ENCODE results near the gene ZNF324. TPM values are rescaled to one million over a fixed set of nuclear protein-coding genes. Genes with fewer than 3 reads are reported as not detected.
A peak's percentile ranks its signal among the peaks of the same experiment; 100 is the strongest.

Gene ZNF324
- total and polyA plus RNA-seq, 4 donors, result 4.6 to 13.9 (median 8.9) TPM

DNA sequence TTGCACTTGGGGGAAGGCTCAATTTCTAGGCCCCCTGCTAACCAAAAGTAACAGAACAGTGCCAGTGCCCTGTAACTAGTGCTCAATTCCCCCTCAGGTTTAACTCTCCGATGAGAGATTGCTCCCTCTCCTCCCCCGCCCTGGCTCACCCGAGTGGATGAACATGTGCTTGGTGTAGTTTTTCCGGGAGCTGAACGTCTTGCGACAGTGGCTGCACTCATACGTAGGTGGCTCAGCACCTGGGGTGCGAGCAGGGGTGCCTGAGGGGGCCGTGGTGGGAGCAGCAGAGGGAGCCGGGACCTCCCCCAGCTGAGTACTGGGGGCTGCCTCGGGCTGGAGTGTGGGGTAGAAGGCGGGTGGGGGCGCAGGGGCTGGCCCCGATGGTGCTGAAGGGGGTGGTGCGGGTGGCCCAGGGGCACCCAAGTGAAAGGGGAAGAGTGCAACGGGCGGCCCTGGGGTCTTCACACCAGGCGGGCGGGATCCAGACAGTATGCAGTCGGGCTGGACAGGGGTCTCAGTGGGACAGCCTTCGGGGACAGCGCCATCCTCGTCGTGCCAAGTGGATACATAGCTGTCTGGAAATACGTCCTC lies 49.5 kb downstream of the ZNF324 start:
- no peak for TF ChIP-seq CTCF (IDR thresholded peaks at IDR 0.05; ENCODE audit: control extremely low read depth, extremely low read depth)
- Histone ChIP-seq H3K27me3 (ENCODE audit: control insufficient read depth in 3 of 3, insufficient read depth in 3 of 3, low read length in 2 of 3) (no peaks in the 10 kb centered on the region), H3K4me3 (no peak overlapping the region), H3K27ac (ENCODE audit: low read depth in 1 of 2, low read length in 1 of 2) (no peak overlapping the region), H3K9me3 (ENCODE audit: control insufficient read depth in 4 of 4, insufficient read depth in 3 of 4, low read length in 3 of 4) (no peaks in the 10 kb centered on the region), H3K4me1 (ENCODE audit: control insufficient read depth in 5 of 5, insufficient read depth in 5 of 5, low read length in 5 of 5) (peaks cover 0 to 26% (median 10%) of the 10 kb centered on the region in 5 donors), H3K36me3 (ENCODE audit: control insufficient read depth in 4 of 4, insufficient read depth in 4 of 4, low read length in 4 of 4) (peaks cover 0 to 16% (median 8%) of the 10 kb centered on the region in 4 donors), H3K9ac (ENCODE audit: insufficient read depth in 1 of 2, low read length in 2 of 2) (no peak overlapping the region)
- 91 to 93% methylated on average over 25 of the region's 25 CpGs for WGBS, 2 donors
- ATAC-seq (ENCODE audit: insufficient read depth, low FRiP score) (no peak), DNase-seq (no peak)

DNA sequence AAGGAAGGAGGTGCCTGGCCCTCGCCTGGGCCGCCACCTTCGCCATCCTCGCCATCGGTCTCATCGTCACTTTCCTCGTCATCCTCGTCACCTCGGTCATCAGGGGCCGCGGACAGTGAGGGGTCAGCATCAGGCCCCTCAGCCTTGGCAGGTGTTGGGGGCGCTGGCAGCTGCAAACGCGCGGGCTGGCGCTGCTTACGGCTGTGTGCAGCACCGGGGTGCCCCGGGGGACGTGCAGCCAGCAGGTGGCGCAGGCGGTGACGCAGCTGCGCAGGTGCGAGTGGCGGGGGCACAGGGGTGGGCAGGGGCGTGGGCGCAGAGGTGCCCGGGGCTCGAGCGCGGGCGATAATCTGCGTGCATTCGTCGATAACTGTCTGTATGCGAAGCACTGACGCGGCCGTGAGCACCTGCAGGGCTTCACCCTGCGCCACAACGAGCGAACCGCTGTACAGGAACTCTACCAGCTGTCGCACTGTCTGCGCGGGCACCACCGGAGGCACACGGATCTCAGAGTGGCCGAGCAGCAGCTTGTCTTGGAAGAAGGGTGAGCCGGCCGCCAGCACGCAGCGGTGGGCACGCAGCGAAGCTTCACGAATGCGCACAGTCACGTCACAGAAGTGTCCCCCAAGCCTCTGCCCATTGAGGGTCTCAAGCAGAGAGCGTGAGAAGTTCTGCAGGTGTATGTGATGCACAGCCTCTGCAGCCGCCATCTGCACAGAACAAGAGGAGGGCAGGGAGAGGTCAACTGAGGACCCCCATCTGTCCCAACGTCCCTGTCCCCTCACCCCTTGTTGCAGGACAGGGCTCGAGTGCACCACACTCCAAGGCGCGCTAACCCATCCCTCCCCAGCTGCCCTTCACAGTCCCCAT lies 50.3 kb downstream of the ZNF324 start:
- no peaks in the 10 kb centered on the region for H3K27me3 ChIP-seq (ENCODE audit: control insufficient read depth in 3 of 3, insufficient read depth in 3 of 3, low read length in 2 of 3)
- H3K36me3 ChIP-seq (ENCODE audit: control insufficient read depth in 4 of 4, insufficient read depth in 4 of 4, low read length in 4 of 4), result peaks cover 0 to 16% (median 8%) of the 10 kb centered on the region in 4 donors
- no peak overlapping the region for H3K27ac ChIP-seq (ENCODE audit: low read depth in 1 of 2, low read length in 1 of 2)
- no peak overlapping the region for H3K4me3 ChIP-seq
- no peaks in the 10 kb centered on the region for H3K9me3 ChIP-seq (ENCODE audit: control insufficient read depth in 4 of 4, insufficient read depth in 3 of 4, low read length in 3 of 4)
- peaks cover 0 to 26% (median 10%) of the 10 kb centered on the region in 5 donors for H3K4me1 ChIP-seq (ENCODE audit: control insufficient read depth in 5 of 5, insufficient read depth in 5 of 5, low read length in 5 of 5)
- DNase-seq, result no peak
- TF ChIP-seq CTCF (IDR thresholded peaks at IDR 0.05; ENCODE audit: control extremely low read depth, extremely low read depth), result no peak
- no peak for ATAC-seq (ENCODE audit: insufficient read depth, low FRiP score)
- no peak overlapping the region for H3K9ac ChIP-seq (ENCODE audit: insufficient read depth in 1 of 2, low read length in 2 of 2)
- WGBS, 2 donors, result 94% methylated on average over 59 to 65 of the region's 65 CpGs

- peak overlapping the region; percentile 82 to 87 for H3K9ac ChIP-seq (ENCODE audit: insufficient read depth in 1 of 2, low read length in 2 of 2)
- DNase-seq (no peak), ATAC-seq (ENCODE audit: insufficient read depth, low FRiP score) (no peak)
- no peaks in the 10 kb centered on the region for H3K9me3 ChIP-seq (ENCODE audit: control insufficient read depth in 4 of 4, insufficient read depth in 3 of 4, low read length in 3 of 4)
- H3K36me3 ChIP-seq (ENCODE audit: control insufficient read depth in 4 of 4, insufficient read depth in 4 of 4, low read length in 4 of 4), result peaks cover 0 to 16% (median 8%) of the 10 kb centered on the region in 4 donors
- H3K4me1 ChIP-seq (ENCODE audit: control insufficient read depth in 5 of 5, insufficient read depth in 5 of 5, low read length in 5 of 5), result peaks cover 0 to 26% (median 10%) of the 10 kb centered on the region in 5 donors
- TF ChIP-seq CTCF (IDR thresholded peaks at IDR 0.05; ENCODE audit: control extremely low read depth, extremely low read depth), result no peak
- H3K27me3 ChIP-seq (ENCODE audit: control insufficient read depth in 3 of 3, insufficient read depth in 3 of 3, low read length in 2 of 3), result no peaks in the 10 kb centered on the region
- 6 to 9% methylated on average over 21 to 22 of the region's 22 CpGs for WGBS, 2 donors
- peak overlapping the region; percentile 65 for H3K4me3 ChIP-seq
- H3K27ac ChIP-seq (ENCODE audit: low read depth in 1 of 2, low read length in 1 of 2), result peak overlapping the region; percentile 91 to 94
Observed at GRCh38 chr19:58518256-58519086, 51.6 kb downstream of the ZNF324 start.

Measured in lung (tissue), 12 donors.